ENCODE data around the gene ZNF770.
"Not testable (repeated sequence)": the region's sequence is repeated elsewhere in the genome, so short reads cannot be mapped to it uniquely, and the experiment has no call there.

DNA sequence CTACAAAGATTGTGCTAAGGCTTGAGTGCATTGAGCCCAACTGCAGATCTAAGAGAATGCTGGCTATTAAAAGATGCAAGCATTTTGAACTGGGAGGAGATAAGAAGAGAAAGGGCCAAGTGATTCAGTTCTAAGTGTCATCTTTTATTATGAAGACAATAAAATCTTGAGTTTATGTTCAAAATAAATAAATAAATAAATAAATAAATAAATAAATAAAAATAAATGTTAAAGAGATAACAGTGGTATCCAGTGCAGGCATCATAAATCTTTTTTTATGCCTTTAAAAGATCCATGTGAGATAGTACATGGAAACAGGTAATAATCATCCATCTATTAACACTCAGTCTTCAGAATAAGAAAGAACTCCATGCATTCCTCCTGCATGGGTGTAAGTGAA is 44.8 kb downstream of the ZNF770 start:
- TF ChIP-seq, protein P1, sequence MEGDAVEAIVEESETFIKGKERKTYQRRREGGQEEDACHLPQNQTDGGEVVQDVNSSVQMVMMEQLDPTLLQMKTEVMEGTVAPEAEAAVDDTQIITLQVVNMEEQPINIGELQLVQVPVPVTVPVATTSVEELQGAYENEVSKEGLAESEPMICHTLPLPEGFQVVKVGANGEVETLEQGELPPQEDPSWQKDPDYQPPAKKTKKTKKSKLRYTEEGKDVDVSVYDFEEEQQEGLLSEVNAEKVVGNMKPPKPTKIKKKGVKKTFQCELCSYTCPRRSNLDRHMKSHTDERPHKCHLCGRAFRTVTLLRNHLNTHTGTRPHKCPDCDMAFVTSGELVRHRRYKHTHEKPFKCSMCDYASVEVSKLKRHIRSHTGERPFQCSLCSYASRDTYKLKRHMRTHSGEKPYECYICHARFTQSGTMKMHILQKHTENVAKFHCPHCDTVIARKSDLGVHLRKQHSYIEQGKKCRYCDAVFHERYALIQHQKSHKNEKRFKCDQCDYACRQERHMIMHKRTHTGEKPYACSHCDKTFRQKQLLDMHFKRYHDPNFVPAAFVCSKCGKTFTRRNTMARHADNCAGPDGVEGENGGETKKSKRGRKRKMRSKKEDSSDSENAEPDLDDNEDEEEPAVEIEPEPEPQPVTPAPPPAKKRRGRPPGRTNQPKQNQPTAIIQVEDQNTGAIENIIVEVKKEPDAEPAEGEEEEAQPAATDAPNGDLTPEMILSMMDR (IDR thresholded peaks at IDR 0.05): not testable (repeated sequence)
- not testable (repeated sequence) for TF ChIP-seq TCF7L2, POLR2AphosphoS5 (IDR thresholded peaks at IDR 0.05; ENCODE audit: low read depth, low read length)
- TF ChIP-seq, protein P2, sequence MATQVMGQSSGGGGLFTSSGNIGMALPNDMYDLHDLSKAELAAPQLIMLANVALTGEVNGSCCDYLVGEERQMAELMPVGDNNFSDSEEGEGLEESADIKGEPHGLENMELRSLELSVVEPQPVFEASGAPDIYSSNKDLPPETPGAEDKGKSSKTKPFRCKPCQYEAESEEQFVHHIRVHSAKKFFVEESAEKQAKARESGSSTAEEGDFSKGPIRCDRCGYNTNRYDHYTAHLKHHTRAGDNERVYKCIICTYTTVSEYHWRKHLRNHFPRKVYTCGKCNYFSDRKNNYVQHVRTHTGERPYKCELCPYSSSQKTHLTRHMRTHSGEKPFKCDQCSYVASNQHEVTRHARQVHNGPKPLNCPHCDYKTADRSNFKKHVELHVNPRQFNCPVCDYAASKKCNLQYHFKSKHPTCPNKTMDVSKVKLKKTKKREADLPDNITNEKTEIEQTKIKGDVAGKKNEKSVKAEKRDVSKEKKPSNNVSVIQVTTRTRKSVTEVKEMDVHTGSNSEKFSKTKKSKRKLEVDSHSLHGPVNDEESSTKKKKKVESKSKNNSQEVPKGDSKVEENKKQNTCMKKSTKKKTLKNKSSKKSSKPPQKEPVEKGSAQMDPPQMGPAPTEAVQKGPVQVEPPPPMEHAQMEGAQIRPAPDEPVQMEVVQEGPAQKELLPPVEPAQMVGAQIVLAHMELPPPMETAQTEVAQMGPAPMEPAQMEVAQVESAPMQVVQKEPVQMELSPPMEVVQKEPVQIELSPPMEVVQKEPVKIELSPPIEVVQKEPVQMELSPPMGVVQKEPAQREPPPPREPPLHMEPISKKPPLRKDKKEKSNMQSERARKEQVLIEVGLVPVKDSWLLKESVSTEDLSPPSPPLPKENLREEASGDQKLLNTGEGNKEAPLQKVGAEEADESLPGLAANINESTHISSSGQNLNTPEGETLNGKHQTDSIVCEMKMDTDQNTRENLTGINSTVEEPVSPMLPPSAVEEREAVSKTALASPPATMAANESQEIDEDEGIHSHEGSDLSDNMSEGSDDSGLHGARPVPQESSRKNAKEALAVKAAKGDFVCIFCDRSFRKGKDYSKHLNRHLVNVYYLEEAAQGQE (IDR thresholded peaks at IDR 0.05; ENCODE audit: insufficient read depth in 1 of 2, low read depth in 2 of 2, low read length in 1 of 2): not testable (repeated sequence)
